Measurements from ENCODE around the gene CTAG1A.

DNA sequence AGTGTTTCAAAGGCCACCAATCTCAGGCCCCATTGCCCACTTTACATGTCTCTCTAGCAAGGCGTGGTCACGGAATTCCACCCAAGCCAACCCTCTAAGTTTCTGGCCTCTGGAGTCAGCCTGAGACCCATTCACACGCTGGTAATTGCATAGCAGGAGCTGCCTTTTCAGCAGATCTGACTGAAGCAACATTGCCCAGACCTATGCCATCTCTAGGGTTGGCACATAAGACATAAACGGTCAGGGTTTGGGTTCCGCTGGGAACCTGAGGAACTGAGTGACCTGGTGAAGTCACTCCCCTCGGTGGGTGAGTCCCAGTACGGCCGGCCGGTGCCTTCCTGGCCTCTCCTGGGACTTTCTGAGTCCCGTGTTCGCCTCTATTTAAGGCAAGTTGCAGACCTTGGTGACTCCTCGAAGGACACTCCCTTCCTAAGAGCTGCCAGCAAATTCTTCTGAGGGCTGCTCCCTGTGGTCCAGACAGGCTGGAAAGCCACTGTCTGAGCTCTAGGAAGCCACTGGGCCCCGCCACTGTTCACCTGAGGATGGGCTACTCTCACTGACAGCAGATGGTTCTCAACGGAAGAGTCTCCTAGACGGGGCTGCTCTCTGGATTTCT lies 15.9 kb downstream of the CTAG1A start:
- TF ChIP-seq, protein P1, sequence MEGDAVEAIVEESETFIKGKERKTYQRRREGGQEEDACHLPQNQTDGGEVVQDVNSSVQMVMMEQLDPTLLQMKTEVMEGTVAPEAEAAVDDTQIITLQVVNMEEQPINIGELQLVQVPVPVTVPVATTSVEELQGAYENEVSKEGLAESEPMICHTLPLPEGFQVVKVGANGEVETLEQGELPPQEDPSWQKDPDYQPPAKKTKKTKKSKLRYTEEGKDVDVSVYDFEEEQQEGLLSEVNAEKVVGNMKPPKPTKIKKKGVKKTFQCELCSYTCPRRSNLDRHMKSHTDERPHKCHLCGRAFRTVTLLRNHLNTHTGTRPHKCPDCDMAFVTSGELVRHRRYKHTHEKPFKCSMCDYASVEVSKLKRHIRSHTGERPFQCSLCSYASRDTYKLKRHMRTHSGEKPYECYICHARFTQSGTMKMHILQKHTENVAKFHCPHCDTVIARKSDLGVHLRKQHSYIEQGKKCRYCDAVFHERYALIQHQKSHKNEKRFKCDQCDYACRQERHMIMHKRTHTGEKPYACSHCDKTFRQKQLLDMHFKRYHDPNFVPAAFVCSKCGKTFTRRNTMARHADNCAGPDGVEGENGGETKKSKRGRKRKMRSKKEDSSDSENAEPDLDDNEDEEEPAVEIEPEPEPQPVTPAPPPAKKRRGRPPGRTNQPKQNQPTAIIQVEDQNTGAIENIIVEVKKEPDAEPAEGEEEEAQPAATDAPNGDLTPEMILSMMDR (IDR thresholded peaks at IDR 0.05 in 4 of 5, conservative IDR thresholded peaks at IDR 0.05 in 1 of 5), result no peak
- TF ChIP-seq POLR2A (IDR thresholded peaks at IDR 0.05), result no peak

Data from gastrocnemius medialis (tissue), 4 donors.